Measurements from ENCODE around the gene SLC8A1.

The SLC8A1 gene

DNA sequence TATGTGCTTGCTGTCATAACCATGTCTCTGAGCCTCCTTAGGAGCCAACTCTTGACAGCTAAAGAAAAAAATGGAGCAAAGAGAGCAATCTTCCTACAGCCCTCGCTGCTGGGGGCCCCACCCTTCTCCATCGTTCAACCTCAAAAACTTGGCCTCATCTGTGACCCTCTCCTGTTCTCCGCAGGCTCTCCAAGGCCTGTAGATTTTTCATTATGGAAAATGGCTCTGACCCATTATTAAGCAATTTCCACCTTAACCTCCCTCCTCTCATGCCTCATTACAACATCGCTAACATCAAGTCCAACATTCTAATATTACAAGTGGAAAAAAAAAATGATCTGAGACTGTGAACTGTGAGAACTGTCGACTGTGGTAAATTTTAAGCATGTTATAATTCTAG lies 98.7 kb downstream of the SLC8A1 start:
- DNase-seq (ENCODE audit: low read depth), result no peak
- TF ChIP-seq, protein P1, sequence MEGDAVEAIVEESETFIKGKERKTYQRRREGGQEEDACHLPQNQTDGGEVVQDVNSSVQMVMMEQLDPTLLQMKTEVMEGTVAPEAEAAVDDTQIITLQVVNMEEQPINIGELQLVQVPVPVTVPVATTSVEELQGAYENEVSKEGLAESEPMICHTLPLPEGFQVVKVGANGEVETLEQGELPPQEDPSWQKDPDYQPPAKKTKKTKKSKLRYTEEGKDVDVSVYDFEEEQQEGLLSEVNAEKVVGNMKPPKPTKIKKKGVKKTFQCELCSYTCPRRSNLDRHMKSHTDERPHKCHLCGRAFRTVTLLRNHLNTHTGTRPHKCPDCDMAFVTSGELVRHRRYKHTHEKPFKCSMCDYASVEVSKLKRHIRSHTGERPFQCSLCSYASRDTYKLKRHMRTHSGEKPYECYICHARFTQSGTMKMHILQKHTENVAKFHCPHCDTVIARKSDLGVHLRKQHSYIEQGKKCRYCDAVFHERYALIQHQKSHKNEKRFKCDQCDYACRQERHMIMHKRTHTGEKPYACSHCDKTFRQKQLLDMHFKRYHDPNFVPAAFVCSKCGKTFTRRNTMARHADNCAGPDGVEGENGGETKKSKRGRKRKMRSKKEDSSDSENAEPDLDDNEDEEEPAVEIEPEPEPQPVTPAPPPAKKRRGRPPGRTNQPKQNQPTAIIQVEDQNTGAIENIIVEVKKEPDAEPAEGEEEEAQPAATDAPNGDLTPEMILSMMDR (IDR thresholded peaks at IDR 0.05; ENCODE audit: low read depth, low read length, missing control alignments), result no peak
- no peak overlapping the region for H3K4me3 ChIP-seq (ENCODE audit: low read depth, low read length)

DNA sequence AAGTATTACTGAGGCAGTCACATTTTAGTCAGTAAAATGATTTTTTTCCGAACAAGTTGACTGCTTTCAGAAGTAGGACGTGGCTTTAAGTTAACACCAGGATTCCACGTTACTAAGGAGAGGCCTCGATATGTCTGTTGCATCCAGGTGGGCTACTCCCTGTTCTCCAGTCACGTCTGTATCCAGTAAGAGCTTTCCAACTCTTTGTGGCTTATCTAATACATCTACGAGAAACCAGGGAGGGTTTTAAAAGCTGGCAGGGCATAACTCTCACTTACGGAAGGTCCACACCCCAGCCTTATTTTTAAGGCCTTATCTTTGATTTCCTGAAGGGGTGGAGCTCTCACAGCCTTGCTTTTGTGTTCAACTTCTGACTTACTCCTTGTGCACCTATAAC lies 99.2 kb downstream of the SLC8A1 start:
- DNase-seq (ENCODE audit: low read depth), result no peak
- H3K4me3 ChIP-seq (ENCODE audit: low read depth, low read length), result no peak overlapping the region
- TF ChIP-seq, protein P1 (IDR thresholded peaks at IDR 0.05; ENCODE audit: low read depth, low read length, missing control alignments), result no peak

DNA sequence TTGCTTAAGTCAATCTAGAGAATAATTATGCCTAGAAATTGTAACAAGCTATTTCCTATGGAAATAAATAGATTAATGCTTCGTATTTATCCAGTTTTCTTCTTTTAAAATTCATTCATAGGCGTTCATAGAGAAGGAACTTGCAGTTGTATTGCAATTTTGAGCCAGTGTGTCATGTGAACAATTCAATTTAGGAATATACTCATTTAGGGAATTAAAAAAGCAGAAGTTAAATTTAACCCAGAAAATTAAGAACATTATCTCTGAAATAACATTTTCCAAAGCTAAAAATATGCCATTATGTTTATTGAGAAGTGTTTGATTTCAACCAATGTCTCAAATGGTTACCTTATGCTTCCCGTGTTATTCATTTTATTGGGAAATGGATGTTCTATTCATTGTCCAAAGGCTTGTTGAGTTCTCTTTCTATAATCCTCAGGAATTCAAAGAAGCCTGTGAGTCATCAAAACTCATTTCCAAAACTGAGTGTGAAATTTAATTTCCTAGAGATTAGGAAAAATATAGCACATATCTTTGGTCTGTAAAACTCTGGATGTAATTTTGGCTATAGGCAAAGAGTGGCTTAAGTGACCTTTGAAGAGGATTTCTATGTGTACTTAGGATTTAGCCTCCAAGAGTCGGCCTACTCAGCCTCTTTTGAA lies 99.7 kb downstream of the SLC8A1 start:
- TF ChIP-seq, protein P1 (IDR thresholded peaks at IDR 0.05; ENCODE audit: low read depth, low read length, missing control alignments), result no peak
- no peak for DNase-seq (ENCODE audit: low read depth)
- H3K4me3 ChIP-seq (ENCODE audit: low read depth, low read length), result no peak overlapping the region

DNA sequence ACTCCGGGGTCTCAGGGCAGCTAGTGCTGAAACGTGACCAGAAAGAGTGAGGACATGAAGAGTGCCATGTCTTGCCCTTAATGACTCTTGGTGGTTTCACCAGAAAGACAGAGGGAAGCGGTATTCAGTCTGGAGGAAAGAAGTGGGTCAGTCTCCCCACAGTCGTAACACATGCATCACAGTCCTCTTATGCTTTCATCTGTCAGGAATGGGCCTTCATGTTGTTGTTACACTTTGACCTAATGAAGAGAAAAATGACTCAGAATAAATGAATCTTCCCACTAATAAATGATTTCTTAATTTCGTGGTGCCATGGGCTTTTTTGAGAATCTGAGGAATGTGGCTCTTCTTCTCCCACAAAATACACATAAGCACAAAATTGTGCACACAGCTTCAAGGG lies 103.2 kb downstream of the SLC8A1 start:
- DNase-seq (ENCODE audit: low read depth), result no peak
- no peak overlapping the region for H3K4me3 ChIP-seq (ENCODE audit: low read depth, low read length)
- TF ChIP-seq, protein P1 (IDR thresholded peaks at IDR 0.05; ENCODE audit: low read depth, low read length, missing control alignments), result no peak

DNA sequence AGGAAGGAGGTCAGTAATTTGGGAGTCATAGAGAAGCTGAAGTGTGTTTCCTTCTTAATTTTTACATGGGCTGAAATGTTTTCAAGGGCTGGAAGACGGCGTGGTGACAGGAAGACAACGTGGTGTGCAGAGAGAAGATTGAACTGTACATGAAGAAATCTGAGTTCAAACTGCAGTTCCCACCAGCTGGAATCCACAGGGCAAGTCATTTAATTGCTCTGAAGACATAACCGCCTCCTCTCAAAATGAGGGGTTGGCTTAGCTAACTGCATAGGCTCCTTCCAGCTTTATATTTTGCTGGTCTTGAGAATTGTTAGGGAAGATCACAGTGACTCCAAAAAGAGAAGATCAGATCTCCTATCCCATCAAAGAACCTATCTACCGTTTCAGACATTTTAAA lies 103.9 kb downstream of the SLC8A1 start:
- TF ChIP-seq, protein P1 (IDR thresholded peaks at IDR 0.05; ENCODE audit: low read depth, low read length, missing control alignments), result no peak
- H3K4me3 ChIP-seq (ENCODE audit: low read depth, low read length), result no peak overlapping the region
- DNase-seq (ENCODE audit: low read depth), result no peak

DNA sequence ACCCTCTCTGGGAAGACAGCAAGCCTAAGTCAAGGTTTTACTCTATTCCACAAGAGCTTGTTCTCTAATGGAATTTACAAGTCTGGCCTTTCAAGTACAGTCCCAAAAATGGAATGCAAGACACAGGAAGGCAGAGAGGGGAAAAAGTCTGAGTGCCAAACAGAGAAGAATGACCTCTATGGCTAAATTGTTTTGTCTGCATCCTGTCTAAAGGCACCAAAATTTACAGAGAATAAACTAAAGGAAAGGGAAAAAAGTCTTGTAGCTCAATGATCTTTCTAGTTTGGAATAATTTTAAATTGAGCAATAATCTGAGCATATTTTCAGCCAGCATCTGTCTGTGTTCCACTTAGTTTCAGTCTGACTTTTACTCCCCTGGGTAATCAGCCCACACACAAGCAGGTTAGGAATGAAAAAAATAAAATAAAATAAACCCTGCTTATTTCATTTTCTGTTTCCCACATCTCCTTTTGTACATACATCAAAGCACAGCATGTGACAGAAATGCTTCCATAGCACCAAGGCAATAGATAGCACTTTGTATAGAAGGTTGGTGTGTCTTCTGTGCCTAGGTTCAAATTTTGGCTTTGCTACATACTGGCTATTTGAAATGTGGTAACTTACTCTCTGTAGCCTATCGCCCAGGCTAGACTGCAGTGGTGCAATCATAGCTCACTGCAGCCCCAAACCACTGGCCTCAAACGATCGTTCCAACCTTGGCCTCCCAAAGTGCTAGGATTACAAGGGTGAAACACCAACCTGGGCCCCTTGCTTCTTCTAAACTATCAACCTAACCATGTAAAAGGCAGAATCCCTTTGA lies 105.1 kb downstream of the SLC8A1 start:
- DNase-seq (ENCODE audit: low read depth), result no peak
- H3K4me3 ChIP-seq (ENCODE audit: low read depth, low read length), result no peak overlapping the region
- TF ChIP-seq, protein P1 (IDR thresholded peaks at IDR 0.05; ENCODE audit: low read depth, low read length, missing control alignments), result no peak

All from GM12864 (cell line).